Stimulated activated CD4-positive, alpha-beta T cell treated with anti-CD3 and anti-CD28 coated beads, Interleukin-12 subunit alpha, Interleukin-12 subunit beta, amount 100 ng/mL, for 48 hours (primary cell): ENCODE measurements around the gene CEP192.
"Not testable (repeated sequence)": the region's sequence is repeated elsewhere in the genome, so short reads cannot be mapped to it uniquely, and the experiment has no call there.

Experiments
- DNase-seq, 3 donors: peaks; one replicate each; pipeline ENCODE4 v3.0.0-alpha.2; 2020; ENCODE audit warnings: low read depth in 2 of 3, low spot score in 1 of 3

The CEP192 gene, protein sequence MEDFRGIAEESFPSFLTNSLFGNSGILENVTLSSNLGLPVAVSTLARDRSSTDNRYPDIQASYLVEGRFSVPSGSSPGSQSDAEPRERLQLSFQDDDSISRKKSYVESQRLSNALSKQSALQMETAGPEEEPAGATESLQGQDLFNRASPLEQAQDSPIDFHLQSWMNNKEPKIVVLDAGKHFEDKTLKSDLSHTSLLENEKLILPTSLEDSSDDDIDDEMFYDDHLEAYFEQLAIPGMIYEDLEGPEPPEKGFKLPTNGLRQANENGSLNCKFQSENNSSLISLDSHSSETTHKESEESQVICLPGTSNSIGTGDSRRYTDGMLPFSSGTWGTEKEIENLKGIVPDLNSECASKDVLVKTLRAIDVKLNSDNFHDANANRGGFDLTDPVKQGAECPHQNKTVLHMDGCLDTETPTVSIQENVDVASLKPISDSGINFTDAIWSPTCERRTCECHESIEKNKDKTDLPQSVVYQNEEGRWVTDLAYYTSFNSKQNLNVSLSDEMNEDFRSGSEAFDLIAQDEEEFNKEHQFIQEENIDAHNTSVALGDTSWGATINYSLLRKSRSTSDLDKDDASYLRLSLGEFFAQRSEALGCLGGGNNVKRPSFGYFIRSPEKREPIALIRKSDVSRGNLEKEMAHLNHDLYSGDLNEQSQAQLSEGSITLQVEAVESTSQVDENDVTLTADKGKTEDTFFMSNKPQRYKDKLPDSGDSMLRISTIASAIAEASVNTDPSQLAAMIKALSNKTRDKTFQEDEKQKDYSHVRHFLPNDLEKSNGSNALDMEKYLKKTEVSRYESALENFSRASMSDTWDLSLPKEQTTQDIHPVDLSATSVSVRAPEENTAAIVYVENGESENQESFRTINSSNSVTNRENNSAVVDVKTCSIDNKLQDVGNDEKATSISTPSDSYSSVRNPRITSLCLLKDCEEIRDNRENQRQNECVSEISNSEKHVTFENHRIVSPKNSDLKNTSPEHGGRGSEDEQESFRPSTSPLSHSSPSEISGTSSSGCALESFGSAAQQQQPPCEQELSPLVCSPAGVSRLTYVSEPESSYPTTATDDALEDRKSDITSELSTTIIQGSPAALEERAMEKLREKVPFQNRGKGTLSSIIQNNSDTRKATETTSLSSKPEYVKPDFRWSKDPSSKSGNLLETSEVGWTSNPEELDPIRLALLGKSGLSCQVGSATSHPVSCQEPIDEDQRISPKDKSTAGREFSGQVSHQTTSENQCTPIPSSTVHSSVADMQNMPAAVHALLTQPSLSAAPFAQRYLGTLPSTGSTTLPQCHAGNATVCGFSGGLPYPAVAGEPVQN (N-terminal part only)

DNA sequence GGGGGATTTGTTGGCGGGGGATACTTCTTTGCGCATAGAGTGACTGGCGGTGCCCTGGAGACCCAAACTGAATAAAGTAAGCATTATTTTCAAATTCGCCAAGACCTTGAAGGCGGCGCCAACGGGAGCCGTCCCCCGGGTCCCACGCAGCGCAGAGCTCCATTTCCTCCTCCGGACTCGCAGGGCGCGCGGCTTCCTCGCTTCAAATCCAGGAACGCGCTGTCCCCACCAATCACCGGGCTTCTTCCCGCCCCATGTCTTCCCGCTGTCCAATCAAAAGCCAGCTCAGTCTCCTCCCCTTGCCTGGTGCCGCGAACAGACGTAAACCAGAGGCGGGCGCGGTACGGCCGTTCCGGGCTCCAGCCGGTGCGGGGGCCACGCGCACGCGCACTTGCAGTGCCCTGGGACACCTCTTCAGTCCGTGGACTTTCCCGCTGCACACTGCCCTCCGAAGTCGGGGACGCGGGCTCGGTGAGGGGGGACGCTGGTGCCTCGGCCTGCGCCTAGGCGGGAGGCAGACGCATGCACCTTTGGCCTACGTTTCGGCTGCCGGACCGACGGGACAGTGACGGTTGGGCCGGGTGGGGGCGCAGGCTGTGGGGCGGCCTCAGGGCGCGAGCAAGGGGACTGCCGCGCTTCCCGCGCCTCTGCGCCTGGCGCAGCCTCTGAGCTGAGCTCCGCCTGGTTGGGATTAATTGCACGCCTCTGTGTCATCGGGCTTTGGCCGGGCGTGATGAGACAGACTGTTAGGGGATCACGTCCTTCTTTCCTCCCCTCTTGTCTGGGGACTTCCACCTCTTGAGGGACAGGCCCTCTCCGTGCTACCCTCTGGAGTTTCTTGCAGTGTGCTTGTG is at the start of gene CEP192:
Gene CEP192 (plus strand): TSS at position 396 of the 854 bp plus-strand sequence. CDS start 8,063 bp downstream, outside the sequence.
- DNase-seq = peak; percentile 95 to 97 (median 97)

DNA sequence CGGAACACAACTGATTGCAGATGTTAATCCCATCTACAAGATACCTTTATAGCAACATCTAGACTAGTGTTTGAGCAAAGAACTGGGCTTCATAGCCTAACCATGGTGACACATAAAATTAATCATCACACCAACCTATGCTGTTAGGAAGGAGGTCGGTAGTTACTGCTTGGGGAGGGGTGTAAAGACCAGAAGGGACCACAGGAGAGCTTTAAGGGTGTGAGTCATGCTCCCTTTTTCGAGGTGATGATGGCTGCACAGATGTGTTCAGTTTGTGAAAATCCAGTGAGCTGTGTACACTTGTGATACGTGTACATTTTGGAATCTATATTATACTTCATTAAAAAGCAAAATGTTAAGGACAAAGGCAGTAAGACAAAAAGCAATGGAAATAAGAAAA is 47.9 kb upstream of the CEP192 start:
- DNase-seq = no peak

DNA sequence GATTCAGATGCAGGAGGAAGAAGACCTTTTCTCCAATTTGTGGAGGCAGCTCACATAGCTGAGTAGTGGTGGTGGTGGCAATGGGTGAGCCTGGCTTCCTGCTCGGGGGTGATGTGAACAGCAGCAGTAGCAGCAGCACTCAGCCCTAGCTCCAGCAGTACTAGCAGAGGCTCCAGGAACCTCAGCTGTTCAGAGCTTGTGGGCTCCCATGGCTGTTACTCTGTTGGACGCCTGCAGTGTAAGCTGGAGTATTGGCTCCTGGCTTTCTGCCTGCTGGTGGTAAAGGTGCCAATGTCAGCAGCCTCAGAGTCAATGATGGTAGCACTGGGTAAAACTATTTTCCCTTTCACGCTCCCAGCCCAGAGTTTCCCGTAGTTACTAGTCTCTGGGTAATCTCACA is 46.5 kb upstream of the CEP192 start:
- no peak for DNase-seq

DNA sequence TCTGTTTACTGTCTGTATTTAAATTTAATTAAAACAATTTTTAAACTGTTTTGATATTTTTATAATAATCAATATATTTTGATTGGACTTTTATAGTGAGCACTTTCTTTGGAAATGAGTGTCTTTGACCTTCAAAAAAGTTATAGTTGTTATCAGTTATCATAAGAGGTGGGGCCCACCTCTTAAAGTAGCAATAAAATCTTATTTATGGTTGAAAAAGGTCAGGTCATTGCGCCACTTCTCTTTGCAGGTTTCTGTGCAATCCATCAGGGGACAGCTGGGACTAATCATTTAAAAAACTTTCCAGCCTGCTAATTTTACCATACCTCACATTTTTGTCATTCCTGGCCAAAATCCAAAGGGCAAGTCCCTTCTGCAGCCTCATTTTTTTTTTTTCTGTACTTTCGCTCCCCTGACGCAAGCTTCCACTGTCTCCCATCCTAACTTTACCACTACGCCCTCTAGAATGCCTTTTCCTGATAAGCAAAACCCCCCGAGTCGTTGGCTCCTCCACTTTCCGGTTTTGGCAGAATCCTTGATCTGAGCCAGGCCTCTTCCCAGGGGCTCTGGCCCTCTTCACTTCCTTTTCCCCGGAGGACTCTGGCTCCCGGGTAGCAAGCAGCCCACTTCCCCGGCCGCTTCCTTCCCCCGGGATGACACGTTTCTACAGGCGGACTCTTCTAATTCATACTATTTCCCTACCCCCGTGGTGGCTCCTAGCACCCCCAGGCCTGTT is 44.4 kb upstream of the CEP192 start:
- peak in 1 of 3 donors; percentile 5 for DNase-seq

GRCh38 chr18:12947285-12948049 is 43.7 kb upstream of the CEP192 start, which contains the start of gene SEH1L:
Gene SEH1L (plus strand): TSS chr18:12948011. CDS start chr18:12948122, 111 bp downstream.
- peak; percentile 99 to 100 (median 99) for DNase-seq

GRCh38 chr18:12948050-12948804 is 42.9 kb upstream of the CEP192 start:
- peak; percentile 95 to 98 (median 97) for DNase-seq

DNA sequence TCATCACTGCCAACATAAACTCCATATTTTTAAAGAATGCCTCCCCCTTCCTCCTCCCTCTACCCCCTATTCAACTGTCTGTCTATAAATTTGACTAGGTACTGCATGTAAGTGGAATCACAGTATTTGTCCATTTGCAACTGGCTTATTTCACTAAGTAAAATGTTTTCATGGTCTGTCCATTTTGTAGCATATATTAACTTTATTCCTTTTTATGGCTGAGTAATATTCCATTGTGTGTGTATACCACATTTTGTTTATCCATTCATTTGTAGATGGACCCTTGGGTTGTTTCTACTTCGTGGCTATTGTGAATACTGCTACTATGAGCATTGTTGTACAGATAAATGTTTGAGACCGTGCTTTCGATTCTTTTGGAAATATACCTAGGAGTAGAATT is 32.7 kb upstream of the CEP192 start:
- DNase-seq = no peak

GRCh38 chr18:12960395-12960794 is 30.8 kb upstream of the CEP192 start:
- DNase-seq = no peak

- no peak for DNase-seq
These were observed 30.2 kb upstream of the CEP192 start for GRCh38 chr18:12960853-12961397.

DNA sequence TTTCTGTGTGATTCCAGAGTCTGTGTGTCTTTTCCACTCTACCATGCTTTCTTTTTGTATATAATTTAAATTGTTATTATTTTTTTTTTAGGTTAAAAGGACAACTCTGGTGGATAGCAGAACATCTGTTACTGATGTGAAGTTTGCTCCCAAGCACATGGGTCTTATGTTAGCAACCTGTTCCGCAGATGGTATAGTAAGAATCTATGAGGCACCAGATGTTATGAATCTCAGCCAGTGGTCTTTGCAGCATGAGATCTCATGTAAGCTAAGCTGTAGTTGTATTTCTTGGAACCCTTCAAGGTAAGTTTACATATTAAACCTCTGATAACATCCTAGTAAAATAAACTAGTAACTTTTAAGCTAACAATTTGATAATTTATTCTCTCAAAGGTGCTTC is 28.1 kb upstream of the CEP192 start:
- DNase-seq = no peak

DNA sequence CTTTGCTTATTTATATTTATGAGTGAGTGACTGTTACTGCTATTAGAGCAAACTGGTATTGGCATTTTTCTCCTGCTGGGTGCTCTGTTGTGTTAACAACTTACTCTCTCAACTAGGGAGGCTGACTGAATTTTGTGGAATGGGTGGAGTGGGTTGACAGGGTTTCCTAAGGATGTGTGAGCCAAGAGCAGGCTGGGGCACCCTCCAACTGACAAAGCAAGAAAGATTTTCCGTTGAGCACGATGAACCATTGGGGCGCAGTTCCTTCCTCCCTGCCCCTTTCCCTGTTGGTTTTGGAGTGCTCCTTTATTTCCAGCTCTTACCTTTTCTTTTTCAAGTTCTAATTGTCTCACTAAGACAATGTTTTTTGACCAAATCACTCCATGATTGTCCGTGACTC is 23.0 kb upstream of the CEP192 start:
- no peak for DNase-seq

DNA sequence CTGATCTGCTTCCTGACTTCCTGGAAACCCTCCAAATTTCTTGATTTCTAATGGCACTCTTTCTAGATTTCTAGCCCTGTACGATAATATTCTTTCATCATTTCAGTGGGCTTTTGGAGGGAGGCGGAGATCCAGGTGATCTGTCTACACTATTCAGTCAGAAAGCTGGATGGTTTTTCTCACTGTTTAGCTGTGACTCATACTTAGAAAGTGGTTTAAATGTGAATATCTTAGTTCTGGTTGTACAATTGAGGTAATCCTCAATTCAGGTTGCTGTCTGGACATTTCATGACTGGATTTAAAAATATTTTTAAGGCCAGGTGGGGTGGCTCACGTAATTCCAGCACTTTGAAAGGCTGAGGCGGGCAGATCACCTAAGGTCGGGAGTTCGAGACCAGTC is 22.5 kb upstream of the CEP192 start:
- DNase-seq = no peak

DNA sequence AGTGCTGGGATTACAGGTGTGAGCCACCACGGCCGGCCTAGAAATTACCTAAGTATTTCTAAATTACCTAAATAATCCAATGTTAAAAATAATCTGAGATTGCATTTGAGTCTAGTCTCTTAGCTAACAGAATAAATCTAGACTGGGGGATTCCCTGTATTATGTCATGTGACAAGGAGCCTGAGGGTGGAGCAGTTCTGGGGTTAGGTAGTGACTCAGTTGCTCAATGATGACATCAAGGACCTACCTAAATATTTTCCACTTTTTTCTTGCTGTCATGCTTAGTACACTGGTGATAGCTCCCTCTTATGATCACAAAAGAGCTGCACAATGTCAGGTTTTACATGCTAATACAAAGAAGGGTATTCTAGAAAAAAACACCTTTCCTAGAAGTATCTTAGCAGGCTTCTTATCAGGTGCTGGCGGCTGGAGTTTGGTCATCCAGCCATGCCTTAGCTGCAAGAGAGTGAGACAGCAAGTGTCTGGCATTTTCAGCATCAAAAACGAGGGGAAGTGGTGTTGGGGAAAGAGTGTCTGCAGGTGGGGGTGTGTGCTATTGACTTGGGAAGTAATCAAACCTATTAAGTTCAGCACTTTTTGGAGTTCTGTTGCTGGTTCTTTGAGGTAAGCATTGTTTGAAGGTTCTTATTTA is 17.5 kb upstream of the CEP192 start:
- DNase-seq = no peak

GRCh38 chr18:12975488-12975887 is 15.7 kb upstream of the CEP192 start:
- DNase-seq = no peak

GRCh38 chr18:12976305-12976704 is 14.9 kb upstream of the CEP192 start:
- DNase-seq = no peak

DNA sequence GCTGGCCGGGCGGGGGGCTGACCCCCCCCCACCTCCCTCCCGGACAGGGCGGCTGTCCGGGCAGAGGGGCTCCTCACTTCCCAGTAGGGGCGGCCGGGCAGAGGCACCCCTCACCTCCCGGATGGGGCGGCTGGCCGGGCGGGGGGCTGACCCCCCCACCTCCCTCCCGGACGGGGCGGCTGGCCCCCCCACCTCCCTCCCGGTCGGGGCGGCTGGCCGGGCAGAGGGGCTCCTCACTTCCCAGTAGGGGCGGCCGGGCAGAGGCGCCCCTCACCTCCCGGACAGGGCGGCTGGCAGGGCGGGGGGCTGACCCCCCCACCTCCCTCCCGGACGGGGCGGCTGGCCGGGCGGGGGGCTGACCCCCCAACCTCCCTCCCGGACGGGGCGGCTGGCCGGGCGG is 11.1 kb upstream of the CEP192 start:
- not testable (repeated sequence) for DNase-seq
